ENCODE results near the gene RTRAF. TPM values are rescaled to one million over a fixed set of nuclear protein-coding genes. Genes with fewer than 3 reads are reported as not detected.

RTRAF gene
- total RNA-seq, 1 donor, result 53.2 TPM

- Histone ChIP-seq H3K9me3 (ENCODE audit: low read depth, low read length) (peaks cover 8% of the 10 kb centered on the region), H2AFZ (ENCODE audit: low read length) (no peak overlapping the region), H3K79me2 (ENCODE audit: insufficient read depth, low read length) (no peaks in the 10 kb centered on the region), H3K4me2 (ENCODE audit: insufficient read depth, low read length) (no peak overlapping the region), H3K27me3 (ENCODE audit: insufficient read depth, low read length) (no peaks in the 10 kb centered on the region), H4K20me1 (ENCODE audit: insufficient read depth, low read length) (no peaks in the 10 kb centered on the region), H3K4me1 (ENCODE audit: insufficient read depth, low read length) (no peaks in the 10 kb centered on the region), H3K36me3 (ENCODE audit: insufficient read depth, low read length) (no peaks in the 10 kb centered on the region), H3K27ac (ENCODE audit: low read depth, low read length) (no peak overlapping the region), H3K4me3 (ENCODE audit: insufficient read depth, low read length) (no peak overlapping the region)
- no peak for TF ChIP-seq CTCF (IDR thresholded peaks at IDR 0.05; ENCODE audit: extremely low read depth, low read depth, low read length)
- no peak for DNase-seq (ENCODE audit: insufficient read length, low spot score, missing footprints)
Observed at GRCh38 chr14:51959928-51960327, 29.4 kb upstream of the RTRAF start.

- H4K20me1 ChIP-seq (ENCODE audit: insufficient read depth, low read length), result no peaks in the 10 kb centered on the region
- H3K36me3 ChIP-seq (ENCODE audit: insufficient read depth, low read length), result no peaks in the 10 kb centered on the region
- no peak overlapping the region for H3K27ac ChIP-seq (ENCODE audit: low read depth, low read length)
- H3K79me2 ChIP-seq (ENCODE audit: insufficient read depth, low read length), result no peaks in the 10 kb centered on the region
- no peaks in the 10 kb centered on the region for H3K4me1 ChIP-seq (ENCODE audit: insufficient read depth, low read length)
- no peak overlapping the region for H3K4me2 ChIP-seq (ENCODE audit: insufficient read depth, low read length)
- no peak overlapping the region for H2AFZ ChIP-seq (ENCODE audit: low read length)
- H3K27me3 ChIP-seq (ENCODE audit: insufficient read depth, low read length), result no peaks in the 10 kb centered on the region
- no peak overlapping the region for H3K4me3 ChIP-seq (ENCODE audit: insufficient read depth, low read length)
- H3K9me3 ChIP-seq (ENCODE audit: low read depth, low read length), result peaks cover 8% of the 10 kb centered on the region
- TF ChIP-seq CTCF (IDR thresholded peaks at IDR 0.05; ENCODE audit: extremely low read depth, low read depth, low read length), result no peak
- DNase-seq (ENCODE audit: insufficient read length, low spot score, missing footprints), result no peak
Observed at GRCh38 chr14:51960866-51961265, 28.5 kb upstream of the RTRAF start.

- Histone ChIP-seq H3K9me3 (ENCODE audit: low read depth, low read length) (peaks cover 8% of the 10 kb centered on the region), H3K4me3 (ENCODE audit: insufficient read depth, low read length) (no peak overlapping the region), H3K27ac (ENCODE audit: low read depth, low read length) (no peak overlapping the region), H4K20me1 (ENCODE audit: insufficient read depth, low read length) (no peaks in the 10 kb centered on the region), H3K79me2 (ENCODE audit: insufficient read depth, low read length) (no peaks in the 10 kb centered on the region), H2AFZ (ENCODE audit: low read length) (no peak overlapping the region), H3K27me3 (ENCODE audit: insufficient read depth, low read length) (no peaks in the 10 kb centered on the region), H3K4me1 (ENCODE audit: insufficient read depth, low read length) (no peaks in the 10 kb centered on the region), H3K36me3 (ENCODE audit: insufficient read depth, low read length) (no peaks in the 10 kb centered on the region), H3K4me2 (ENCODE audit: insufficient read depth, low read length) (no peak overlapping the region)
- no peak for TF ChIP-seq CTCF (IDR thresholded peaks at IDR 0.05; ENCODE audit: extremely low read depth, low read depth, low read length)
- no peak for DNase-seq (ENCODE audit: insufficient read length, low spot score, missing footprints)
Observed at GRCh38 chr14:51962711-51963110, 26.6 kb upstream of the RTRAF start.

- Histone ChIP-seq H2AFZ (ENCODE audit: low read length) (peak overlapping the region; percentile 13), H3K4me2 (ENCODE audit: insufficient read depth, low read length) (peak overlapping the region; percentile 47), H3K79me2 (ENCODE audit: insufficient read depth, low read length) (no peaks in the 10 kb centered on the region), H3K4me3 (ENCODE audit: insufficient read depth, low read length) (peak overlapping the region; percentile 46), H3K27me3 (ENCODE audit: insufficient read depth, low read length) (no peaks in the 10 kb centered on the region), H3K27ac (ENCODE audit: low read depth, low read length) (no peak overlapping the region), H4K20me1 (ENCODE audit: insufficient read depth, low read length) (no peaks in the 10 kb centered on the region), H3K36me3 (ENCODE audit: insufficient read depth, low read length) (no peaks in the 10 kb centered on the region), H3K4me1 (ENCODE audit: insufficient read depth, low read length) (no peaks in the 10 kb centered on the region), H3K9me3 (ENCODE audit: low read depth, low read length) (peaks cover 7% of the 10 kb centered on the region)
- DNase-seq (ENCODE audit: insufficient read length, low spot score, missing footprints), result no peak
- no peak for TF ChIP-seq CTCF (IDR thresholded peaks at IDR 0.05; ENCODE audit: extremely low read depth, low read depth, low read length)
Observed at GRCh38 chr14:51963286-51963685, 26.1 kb upstream of the RTRAF start.

All from osteoblast (primary cell).